Measurements from ENCODE around the gene NAALADL2. TPM values are rescaled to one million over a fixed set of nuclear protein-coding genes. Genes with fewer than 3 reads are reported as not detected.

Gene NAALADL2
- total RNA-seq, 1 donor = 23.5 TPM

DNA sequence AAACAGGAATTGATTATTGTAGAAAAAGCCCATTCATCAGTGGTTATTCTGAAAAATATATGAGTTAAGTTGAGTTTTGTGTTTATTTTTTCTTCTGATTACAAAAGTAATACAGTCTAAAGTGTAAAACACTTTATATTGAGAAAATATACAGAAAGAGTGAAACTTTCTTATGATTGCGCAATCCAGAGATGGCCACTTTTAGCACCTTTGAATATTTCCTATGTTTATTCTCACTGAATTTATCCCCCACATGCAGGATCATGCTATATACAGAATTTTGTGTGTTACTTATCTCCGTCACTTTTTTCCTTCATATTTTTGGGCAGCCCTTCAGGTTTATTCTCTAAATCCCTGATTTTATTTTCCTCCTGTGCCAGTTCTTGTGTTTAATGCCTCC lies 285.2 kb downstream of the NAALADL2 start:
- TF ChIP-seq, protein P1, sequence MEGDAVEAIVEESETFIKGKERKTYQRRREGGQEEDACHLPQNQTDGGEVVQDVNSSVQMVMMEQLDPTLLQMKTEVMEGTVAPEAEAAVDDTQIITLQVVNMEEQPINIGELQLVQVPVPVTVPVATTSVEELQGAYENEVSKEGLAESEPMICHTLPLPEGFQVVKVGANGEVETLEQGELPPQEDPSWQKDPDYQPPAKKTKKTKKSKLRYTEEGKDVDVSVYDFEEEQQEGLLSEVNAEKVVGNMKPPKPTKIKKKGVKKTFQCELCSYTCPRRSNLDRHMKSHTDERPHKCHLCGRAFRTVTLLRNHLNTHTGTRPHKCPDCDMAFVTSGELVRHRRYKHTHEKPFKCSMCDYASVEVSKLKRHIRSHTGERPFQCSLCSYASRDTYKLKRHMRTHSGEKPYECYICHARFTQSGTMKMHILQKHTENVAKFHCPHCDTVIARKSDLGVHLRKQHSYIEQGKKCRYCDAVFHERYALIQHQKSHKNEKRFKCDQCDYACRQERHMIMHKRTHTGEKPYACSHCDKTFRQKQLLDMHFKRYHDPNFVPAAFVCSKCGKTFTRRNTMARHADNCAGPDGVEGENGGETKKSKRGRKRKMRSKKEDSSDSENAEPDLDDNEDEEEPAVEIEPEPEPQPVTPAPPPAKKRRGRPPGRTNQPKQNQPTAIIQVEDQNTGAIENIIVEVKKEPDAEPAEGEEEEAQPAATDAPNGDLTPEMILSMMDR (IDR thresholded peaks at IDR 0.05; ENCODE audit: extremely low read depth, low read depth, low read length) = no peak
- DNase-seq (ENCODE audit: insufficient read length, low spot score, missing footprints) = no peak

DNA sequence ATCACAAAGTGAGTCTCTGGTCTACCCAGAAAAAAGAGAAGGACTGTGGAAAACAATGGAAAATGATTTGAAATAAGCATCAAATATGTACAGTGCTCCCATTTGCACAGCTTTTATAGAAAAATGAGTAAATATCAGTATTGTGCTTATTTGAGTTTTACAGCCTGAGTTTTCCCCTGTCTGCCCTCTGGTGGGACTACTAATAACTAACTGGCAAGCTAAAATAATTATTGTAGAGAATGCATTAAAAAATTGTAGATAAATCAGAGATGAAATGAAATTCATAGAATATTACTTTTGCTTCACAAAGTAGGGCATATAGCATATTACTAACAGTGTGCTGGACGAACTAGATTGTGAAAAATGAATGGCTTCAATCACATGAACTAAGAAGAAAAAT lies 287.1 kb downstream of the NAALADL2 start:
- Histone ChIP-seq H3K79me2 (ENCODE audit: insufficient read depth, low read length) (no peaks in the 10 kb centered on the region), H3K4me3 (ENCODE audit: insufficient read depth, low read length) (no peak overlapping the region), H2AFZ (ENCODE audit: low read length) (no peak overlapping the region), H3K36me3 (ENCODE audit: insufficient read depth, low read length) (no peaks in the 10 kb centered on the region), H3K27me3 (ENCODE audit: insufficient read depth, low read length) (no peaks in the 10 kb centered on the region), H4K20me1 (ENCODE audit: insufficient read depth, low read length) (no peaks in the 10 kb centered on the region), H3K9me3 (ENCODE audit: low read depth, low read length) (no peaks in the 10 kb centered on the region), H3K4me2 (ENCODE audit: insufficient read depth, low read length) (no peak overlapping the region), H3K4me1 (ENCODE audit: insufficient read depth, low read length) (no peaks in the 10 kb centered on the region), H3K27ac (ENCODE audit: low read depth, low read length) (no peak overlapping the region)
- TF ChIP-seq, protein P1 (IDR thresholded peaks at IDR 0.05; ENCODE audit: extremely low read depth, low read depth, low read length) = peak; percentile 49
- no peak for DNase-seq (ENCODE audit: insufficient read length, low spot score, missing footprints)

More for the DNA sequence above, 285.2 kb downstream of the NAALADL2 start:
- Histone ChIP-seq H3K4me3 (ENCODE audit: insufficient read depth, low read length) (no peak overlapping the region), H3K4me1 (ENCODE audit: insufficient read depth, low read length) (no peaks in the 10 kb centered on the region), H3K9me3 (ENCODE audit: low read depth, low read length) (no peaks in the 10 kb centered on the region), H3K27me3 (ENCODE audit: insufficient read depth, low read length) (no peaks in the 10 kb centered on the region), H3K4me2 (ENCODE audit: insufficient read depth, low read length) (no peak overlapping the region), H4K20me1 (ENCODE audit: insufficient read depth, low read length) (no peaks in the 10 kb centered on the region), H2AFZ (ENCODE audit: low read length) (no peak overlapping the region), H3K79me2 (ENCODE audit: insufficient read depth, low read length) (no peaks in the 10 kb centered on the region), H3K27ac (ENCODE audit: low read depth, low read length) (no peak overlapping the region), H3K36me3 (ENCODE audit: insufficient read depth, low read length) (no peaks in the 10 kb centered on the region)

DNA sequence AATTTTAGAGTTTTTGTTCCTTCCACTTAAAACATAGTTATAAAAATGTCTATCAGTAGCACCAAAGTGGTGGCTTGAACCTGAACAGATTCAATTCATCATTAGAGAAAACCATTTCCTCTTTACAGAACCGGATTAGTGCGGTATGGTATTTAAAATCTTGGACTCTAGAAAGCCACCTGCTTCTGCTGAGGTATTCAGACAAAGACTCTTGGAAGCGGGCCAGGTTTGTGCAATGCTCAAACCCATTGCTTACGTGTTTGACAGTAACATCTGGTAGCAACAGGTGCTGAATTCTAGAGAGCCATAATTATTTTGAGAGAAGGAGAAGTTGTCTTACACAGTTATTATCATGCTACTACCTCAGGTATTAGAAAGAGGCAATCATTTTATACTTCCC lies 290.5 kb downstream of the NAALADL2 start:
- Histone ChIP-seq H2AFZ (ENCODE audit: low read length) (no peak overlapping the region), H3K27me3 (ENCODE audit: insufficient read depth, low read length) (no peaks in the 10 kb centered on the region), H4K20me1 (ENCODE audit: insufficient read depth, low read length) (no peaks in the 10 kb centered on the region), H3K4me2 (ENCODE audit: insufficient read depth, low read length) (no peak overlapping the region), H3K9me3 (ENCODE audit: low read depth, low read length) (no peaks in the 10 kb centered on the region), H3K27ac (ENCODE audit: low read depth, low read length) (no peak overlapping the region), H3K4me3 (ENCODE audit: insufficient read depth, low read length) (no peak overlapping the region), H3K4me1 (ENCODE audit: insufficient read depth, low read length) (no peaks in the 10 kb centered on the region), H3K36me3 (ENCODE audit: insufficient read depth, low read length) (no peaks in the 10 kb centered on the region), H3K79me2 (ENCODE audit: insufficient read depth, low read length) (no peaks in the 10 kb centered on the region)
- TF ChIP-seq, protein P1 (IDR thresholded peaks at IDR 0.05; ENCODE audit: extremely low read depth, low read depth, low read length) = no peak
- no peak for DNase-seq (ENCODE audit: insufficient read length, low spot score, missing footprints)

DNA sequence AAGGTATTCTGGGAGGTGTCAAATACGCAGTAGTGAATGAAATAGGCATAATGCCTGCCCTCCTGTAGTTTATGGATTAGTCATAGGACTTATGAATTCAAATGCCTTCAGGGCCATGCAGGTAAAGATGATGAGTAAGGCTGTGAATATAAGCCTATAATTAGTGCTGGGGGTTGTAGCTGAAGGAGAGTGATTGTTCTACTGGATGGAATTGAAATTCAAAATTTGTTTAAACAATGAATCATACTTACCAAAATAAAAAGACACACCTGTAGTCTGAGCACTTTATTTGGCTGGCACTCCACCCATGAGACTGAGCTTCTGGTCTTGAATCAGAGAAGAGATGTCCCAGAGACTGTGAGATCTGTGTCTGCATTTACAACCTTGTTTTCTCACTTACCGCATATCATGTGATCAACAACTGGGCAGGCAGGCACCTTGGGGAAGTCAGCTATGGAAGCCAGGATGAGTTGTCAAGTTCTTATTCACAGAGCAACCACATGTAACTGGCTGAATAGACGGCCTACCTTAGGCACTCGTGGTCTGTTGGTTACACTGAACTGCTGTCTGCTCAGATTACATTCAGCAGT lies 291.8 kb downstream of the NAALADL2 start:
- no peak overlapping the region for H3K27ac ChIP-seq (ENCODE audit: low read depth, low read length)
- no peak overlapping the region for H3K4me2 ChIP-seq (ENCODE audit: insufficient read depth, low read length)
- H2AFZ ChIP-seq (ENCODE audit: low read length) = no peak overlapping the region
- no peak overlapping the region for H3K4me3 ChIP-seq (ENCODE audit: insufficient read depth, low read length)
- TF ChIP-seq, protein P1 (IDR thresholded peaks at IDR 0.05; ENCODE audit: extremely low read depth, low read depth, low read length) = no peak
- H3K79me2 ChIP-seq (ENCODE audit: insufficient read depth, low read length) = no peaks in the 10 kb centered on the region
- H3K36me3 ChIP-seq (ENCODE audit: insufficient read depth, low read length) = no peaks in the 10 kb centered on the region
- no peaks in the 10 kb centered on the region for H3K9me3 ChIP-seq (ENCODE audit: low read depth, low read length)
- H3K4me1 ChIP-seq (ENCODE audit: insufficient read depth, low read length) = no peaks in the 10 kb centered on the region
- no peaks in the 10 kb centered on the region for H4K20me1 ChIP-seq (ENCODE audit: insufficient read depth, low read length)
- no peak for DNase-seq (ENCODE audit: insufficient read length, low spot score, missing footprints)
- H3K27me3 ChIP-seq (ENCODE audit: insufficient read depth, low read length) = no peaks in the 10 kb centered on the region

Data from osteoblast (primary cell).